OCI-LY3 (cell line): ENCODE data around the gene MYL12B.

Source experiments
- H2AFZ ChIP-seq: fragments of 200-600, 300-600 bp; shearing (Covaris generic); 2 replicates; pipeline ENCODE4 v1.6.0; 2014; ENCODE audit warnings: antibody characterized with exemption, low read depth, low read length
- H3K27ac ChIP-seq: fragments of 200-600, 300-600 bp; sonication (generic); 2 replicates; pipeline ENCODE4 v1.5.1; 2014; ENCODE audit warnings: mild to moderate bottlenecking, low read length, moderate library complexity, mixed read lengths
- H3K27me3 ChIP-seq: fragments of 200-600, 300-600 bp; sonication (generic); 2 replicates; pipeline ENCODE4 v1.6.1; 2014; ENCODE audit warnings: low read depth, low read length, mixed read lengths
- H3K36me3 ChIP-seq: fragments of 200-600, 300-600 bp; sonication (generic); replicated peaks from 2 replicates; pipeline ENCODE3; 2014; ENCODE audit warnings: low read depth, low read length, mixed read lengths
- H3K4me1 ChIP-seq: fragments of 300-600, 200-600 bp; sonication (generic); 2 replicates; pipeline ENCODE4 v1.6.1; 2014; ENCODE audit warnings: low read length, mixed read lengths
- H3K4me2 ChIP-seq: fragments of 200-600, 300-600 bp; sonication (generic); 2 replicates; pipeline ENCODE4 v1.6.1; 2014; ENCODE audit warnings: low read length, mixed read lengths
- H3K4me3 ChIP-seq: fragments of 300-600, 200-600 bp; sonication (generic); 2 replicates; pipeline ENCODE4 v1.5.1; 2014; ENCODE audit warnings: antibody characterized with exemption, mild to moderate bottlenecking, low read length, moderate library complexity
- H3K79me2 ChIP-seq: fragments of 300-600, 200-600 bp; shearing (Covaris generic); 2 replicates; pipeline ENCODE4 v1.6.1; 2014; ENCODE audit warnings: mild to moderate bottlenecking, low read length, mixed read lengths
- H3K9ac ChIP-seq: fragments of 300-600, 200-600 bp; shearing (Covaris generic); 2 replicates; pipeline ENCODE4 v1.6.0; 2014; ENCODE audit warnings: mild to moderate bottlenecking, low read length, moderate library complexity
- H3K9me3 ChIP-seq: fragments of 200-600, 300-600 bp; shearing (Covaris generic); 2 replicates; pipeline ENCODE4 v1.6.1; 2014; ENCODE audit warnings: low read length, mixed read lengths; ENCODE audit not compliant: insufficient read depth
- H4K20me1 ChIP-seq: fragments of 200-600, 300-600 bp; sonication (generic); 2 replicates; pipeline ENCODE4 v1.6.1; 2016; ENCODE audit warnings: low read length, mixed read lengths; ENCODE audit not compliant: insufficient read depth
- CTCF ChIP-seq: fragments of 200-600, 300-600 bp; sonication (generic); IDR thresholded peaks from 2 replicates; pipeline ENCODE4 v1.5.1; 2014; ENCODE audit warnings: antibody characterized with exemption, low read length, low read depth
- EZH2phosphoT487 ChIP-seq: fragments of 200-600 bp; shearing (Covaris generic); IDR thresholded peaks from 2 replicates; pipeline ENCODE4 v1.6.1; 2018; ENCODE audit warnings: antibody characterized with exemption, mixed run types, low read depth

The MYL12B gene

DNA sequence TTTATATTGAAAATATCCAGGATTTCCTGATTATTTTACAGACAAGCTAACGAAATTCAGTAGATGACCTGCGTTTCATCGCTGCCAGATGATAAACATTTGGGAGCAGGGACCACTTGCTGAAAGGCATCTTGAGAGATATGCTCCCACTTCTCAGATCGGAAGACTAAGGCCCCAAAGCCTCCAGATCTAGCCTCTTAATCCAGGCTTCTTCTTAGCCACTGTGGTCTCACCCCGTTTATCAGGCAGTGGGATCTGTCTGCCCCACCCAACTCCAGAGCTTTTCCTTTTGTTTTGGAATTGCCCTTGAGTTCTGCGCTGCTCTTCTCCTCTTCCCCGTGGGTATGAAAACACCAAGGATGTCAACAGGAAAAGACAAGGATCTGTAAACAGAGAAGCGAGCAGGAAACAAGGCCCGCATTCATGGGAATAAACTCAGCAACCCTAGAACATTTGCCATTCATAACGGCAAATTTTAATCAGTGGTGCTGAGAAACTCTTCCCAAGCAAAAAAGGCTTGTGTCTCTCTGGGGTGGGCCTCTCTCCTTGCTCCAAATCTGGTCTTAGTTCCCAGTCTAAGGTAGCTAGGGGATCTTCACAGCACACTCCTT, 21.4 kb downstream of the MYL12B start:
- Histone ChIP-seq H3K27ac (no peak overlapping the region), H2AFZ (no peak overlapping the region), H3K4me1 (peaks cover 37% of the 10 kb centered on the region), H4K20me1 (no peaks in the 10 kb centered on the region), H3K9ac (no peak overlapping the region), H3K79me2 (no peaks in the 10 kb centered on the region), H3K4me3 (no peak overlapping the region), H3K36me3 (peaks cover 15% of the 10 kb centered on the region), H3K4me2 (no peak overlapping the region), H3K27me3 (no peaks in the 10 kb centered on the region), H3K9me3 (peaks cover 20% of the 10 kb centered on the region)
- TF ChIP-seq CTCF (no peak), EZH2phosphoT487 (no peak)

GRCh38 chr18:3283908-3284307, 22.0 kb downstream of the MYL12B start:
- Histone ChIP-seq H3K9ac (no peak overlapping the region), H3K4me3 (no peak overlapping the region)

GRCh38 chr18:3284501-3284900, 22.6 kb downstream of the MYL12B start:
- H4K20me1 ChIP-seq: no peaks in the 10 kb centered on the region
- no peak overlapping the region for H3K9ac ChIP-seq
- peaks cover 15% of the 10 kb centered on the region for H3K36me3 ChIP-seq
- H3K27me3 ChIP-seq: no peaks in the 10 kb centered on the region
- no peak overlapping the region for H3K4me3 ChIP-seq
- H3K9me3 ChIP-seq: peaks cover 23% of the 10 kb centered on the region
- no peak overlapping the region for H2AFZ ChIP-seq
- H3K4me1 ChIP-seq: peaks cover 34% of the 10 kb centered on the region
- H3K79me2 ChIP-seq: no peaks in the 10 kb centered on the region
- H3K4me2 ChIP-seq: no peak overlapping the region
- no peak for TF ChIP-seq CTCF
- TF ChIP-seq EZH2phosphoT487: no peak
- H3K27ac ChIP-seq: no peak overlapping the region

More at GRCh38 chr18:3283908-3284307, 22.0 kb downstream of the MYL12B start:
- Histone ChIP-seq H3K79me2 (no peaks in the 10 kb centered on the region), H3K27me3 (no peaks in the 10 kb centered on the region), H4K20me1 (no peaks in the 10 kb centered on the region), H3K9me3 (peaks cover 21% of the 10 kb centered on the region), H3K4me1 (peaks cover 33% of the 10 kb centered on the region), H3K36me3 (peaks cover 15% of the 10 kb centered on the region), H3K27ac (no peak overlapping the region), H3K4me2 (no peak overlapping the region), H2AFZ (no peak overlapping the region)
- TF ChIP-seq CTCF (no peak), EZH2phosphoT487 (no peak)

- no peak overlapping the region for H3K4me3 ChIP-seq
- peaks cover 24% of the 10 kb centered on the region for H3K4me1 ChIP-seq
- no peak overlapping the region for H2AFZ ChIP-seq
- TF ChIP-seq EZH2phosphoT487: no peak
- TF ChIP-seq CTCF: no peak
- H3K36me3 ChIP-seq: peaks cover 15% of the 10 kb centered on the region
- H4K20me1 ChIP-seq: no peaks in the 10 kb centered on the region
- H3K4me2 ChIP-seq: 0 out of 2 replicates have a peak overlapping the region, but pooled peaks have one; percentile 7
- no peaks in the 10 kb centered on the region for H3K27me3 ChIP-seq
- peaks cover 23% of the 10 kb centered on the region for H3K9me3 ChIP-seq
- H3K79me2 ChIP-seq: no peaks in the 10 kb centered on the region
- peak overlapping the region; percentile 64 for H3K27ac ChIP-seq
- no peak overlapping the region for H3K9ac ChIP-seq
These were observed 24.2 kb downstream of the MYL12B start for GRCh38 chr18:3286159-3286558.
